HG03095 (cell line): ENCODE results near the gene NPAS3.

Source experiments
- ATAC-seq: cut with Tn5 transposase; IDR thresholded peaks from one replicate; pipeline ENCODE4 v1.9.1; 2021; ENCODE audit warnings: moderate library complexity; ENCODE audit not compliant: unreplicated experiment

Gene NPAS3

DNA sequence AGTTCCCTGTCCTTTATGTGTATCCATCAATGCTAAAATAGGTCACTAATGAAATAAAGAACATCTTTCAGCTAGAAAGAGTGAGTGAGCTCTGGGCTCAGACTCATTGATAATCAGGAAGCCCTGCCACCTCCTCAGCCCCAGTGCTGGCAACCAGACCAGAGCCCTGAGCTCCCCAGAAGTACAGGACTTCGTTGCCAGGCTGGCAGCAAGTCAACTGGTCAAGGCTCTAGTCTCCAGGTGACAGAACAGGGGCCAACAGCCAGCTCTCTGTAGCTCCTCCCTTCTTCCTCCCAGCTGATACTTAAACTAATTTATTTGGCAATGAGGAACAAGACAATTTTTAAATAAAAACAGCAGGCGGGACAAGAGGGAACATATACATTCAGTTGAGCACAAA, 866.9 kb downstream of the NPAS3 start:
- ATAC-seq, result no peak

DNA sequence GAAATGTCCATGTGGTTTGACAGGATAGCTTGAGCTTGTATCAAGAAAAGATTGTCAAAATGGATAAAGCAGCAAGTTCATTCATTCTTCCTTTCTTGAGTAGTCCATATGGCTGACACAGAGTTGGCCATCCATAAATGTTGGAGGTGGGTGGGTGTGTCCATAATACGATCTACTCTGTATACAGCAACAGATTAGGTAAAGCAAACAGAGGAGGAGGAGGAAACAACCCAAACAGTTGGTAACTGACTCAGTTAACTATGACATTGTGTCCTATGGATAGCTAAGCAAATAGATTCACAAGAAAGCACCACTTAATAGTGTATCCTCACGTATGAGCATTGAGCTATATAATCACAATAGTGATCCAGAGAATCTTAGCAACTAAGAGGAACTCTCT, 868.2 kb downstream of the NPAS3 start:
- ATAC-seq, result no peak

DNA sequence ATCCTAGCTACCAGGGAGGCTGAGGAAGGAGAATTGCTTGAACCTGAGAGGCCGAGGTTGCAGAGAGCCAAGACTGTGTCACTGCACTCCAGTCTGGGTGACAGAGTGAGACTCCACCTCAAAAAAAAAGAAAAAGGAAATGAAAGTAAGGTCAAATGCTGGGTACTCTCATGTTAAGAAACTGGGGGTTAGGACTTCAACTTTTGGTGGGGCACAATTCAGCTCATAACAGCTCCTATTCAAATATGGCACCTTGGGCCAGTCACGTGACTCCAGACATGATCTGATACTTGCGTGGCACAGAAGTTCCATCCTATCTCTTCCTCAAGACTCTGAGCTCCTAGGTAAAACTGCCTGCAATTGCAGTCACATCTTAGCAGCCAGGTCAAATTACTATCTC, 869.5 kb downstream of the NPAS3 start:
- ATAC-seq, result no peak

DNA sequence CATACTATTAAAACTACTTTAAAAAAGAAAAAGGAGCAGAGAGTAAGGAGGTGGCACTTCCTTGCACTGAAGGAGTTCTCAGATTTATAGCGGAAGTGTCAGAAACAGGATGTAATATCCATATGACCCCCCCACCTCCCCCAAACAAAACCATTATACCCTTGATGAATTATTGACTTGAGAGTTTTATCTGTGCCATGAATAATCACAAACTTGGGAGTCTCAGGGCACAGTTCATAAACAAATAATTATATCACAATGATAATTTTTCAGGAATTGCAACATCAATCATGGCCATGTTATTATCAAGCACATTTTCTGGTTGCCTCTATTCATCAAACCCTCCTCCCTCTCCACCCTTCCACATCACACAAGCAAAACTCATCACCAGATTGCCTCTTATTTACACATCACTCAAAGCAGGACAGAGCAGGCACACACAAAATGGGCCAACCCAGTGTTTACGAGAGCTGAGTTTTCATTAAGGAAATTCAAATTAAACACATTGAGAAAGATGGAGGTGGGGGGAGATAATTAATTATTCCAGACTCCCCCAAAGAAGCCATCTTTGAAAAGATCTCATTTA, 870.8 kb downstream of the NPAS3 start:
- ATAC-seq, result no peak

DNA sequence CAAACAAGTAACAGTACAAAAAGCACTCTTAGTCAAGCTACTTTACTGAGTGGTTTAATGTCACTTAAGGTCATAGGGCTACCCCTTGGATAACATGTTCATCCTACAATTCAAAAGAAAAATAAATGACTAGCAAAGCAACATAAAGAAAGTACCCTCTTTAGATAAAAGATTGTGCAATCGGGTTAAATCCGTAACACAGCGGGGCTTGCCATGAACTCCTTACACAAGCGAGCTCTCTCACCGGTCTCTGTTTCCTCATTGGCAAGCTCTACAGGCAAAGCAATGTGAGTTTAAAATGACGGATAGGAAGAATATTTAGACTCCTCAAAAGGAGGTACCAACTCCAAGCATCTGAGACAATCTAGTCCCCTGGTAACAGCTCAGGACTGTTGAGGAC, 871.6 kb downstream of the NPAS3 start:
- ATAC-seq, result no peak

DNA sequence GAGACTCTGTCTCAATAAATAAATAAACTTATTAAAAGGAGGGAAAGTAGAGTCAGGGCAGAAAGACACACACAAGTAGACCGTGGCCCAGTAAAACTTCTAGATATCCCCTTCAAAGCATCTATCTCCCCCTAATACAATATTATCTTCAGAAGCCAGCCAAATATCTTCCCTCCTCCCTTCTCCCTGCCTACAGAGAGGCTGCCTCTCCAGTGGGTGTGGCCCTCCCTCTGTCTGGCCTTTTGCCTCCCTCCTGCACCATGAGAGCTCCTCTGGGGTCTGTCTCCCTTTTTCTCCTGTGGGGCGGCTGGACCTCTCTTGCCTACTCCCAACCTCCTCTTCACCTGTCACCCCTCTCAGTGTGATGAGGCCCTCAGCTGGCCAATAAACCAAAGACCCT, 873.0 kb downstream of the NPAS3 start:
- no peak for ATAC-seq

DNA sequence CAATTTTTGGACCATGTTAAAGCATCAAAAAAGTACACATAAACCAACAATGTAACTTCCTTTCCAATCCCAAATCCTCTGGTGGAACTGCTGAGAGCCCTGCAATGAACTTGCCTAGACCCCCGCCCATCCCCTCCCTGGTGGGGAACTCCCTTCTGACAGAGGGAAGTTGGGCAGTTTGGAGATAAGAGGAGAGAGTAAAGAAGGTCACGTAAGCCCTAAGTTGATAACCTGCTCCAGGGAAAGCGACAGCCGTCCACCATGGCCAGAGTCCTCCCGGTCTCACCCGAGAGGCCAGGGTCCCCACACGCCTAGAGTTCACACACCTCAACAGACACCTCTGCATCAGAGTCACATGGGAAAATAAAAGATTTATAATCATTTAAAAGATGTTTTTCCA, 873.5 kb downstream of the NPAS3 start:
- ATAC-seq, result no peak

DNA sequence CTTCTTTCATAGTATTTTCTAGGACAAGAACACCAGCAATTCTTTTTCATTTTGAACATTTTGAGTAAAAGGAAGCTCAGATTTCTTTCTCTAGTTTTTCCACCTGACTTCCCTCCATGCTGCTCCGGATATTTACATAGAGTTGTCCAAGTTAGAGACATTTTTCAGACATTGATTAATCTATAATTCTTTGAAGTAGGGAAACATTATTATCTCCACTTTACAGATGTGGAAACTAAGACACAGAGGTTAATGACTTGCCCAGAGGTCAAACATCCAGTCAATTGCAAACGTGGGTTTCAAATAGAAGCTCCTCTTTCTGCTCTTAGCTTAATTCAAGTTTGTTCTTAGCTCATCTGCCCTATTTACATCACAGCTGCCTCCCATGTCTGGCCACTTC, 873.9 kb downstream of the NPAS3 start:
- ATAC-seq, result no peak

DNA sequence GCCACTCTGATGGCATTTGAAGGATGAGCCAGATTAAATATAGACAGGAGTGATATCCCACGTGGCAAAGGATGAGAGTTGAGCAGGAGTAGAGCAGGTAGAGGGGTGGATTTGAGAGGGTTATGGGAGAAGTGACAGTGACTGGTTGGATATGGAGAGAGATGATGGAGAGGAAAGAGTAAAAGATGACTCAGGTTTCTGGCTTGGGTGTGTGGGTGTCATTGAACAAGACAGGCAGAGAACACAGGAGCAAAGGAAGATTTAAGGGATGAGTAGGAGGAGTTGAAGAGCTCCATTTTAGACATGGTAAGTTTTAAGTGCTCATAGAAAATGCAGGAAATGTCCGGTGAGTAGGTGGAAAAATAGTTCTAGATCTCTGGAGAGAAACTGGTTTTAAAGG, 875.3 kb downstream of the NPAS3 start:
- ATAC-seq, result no peak

DNA sequence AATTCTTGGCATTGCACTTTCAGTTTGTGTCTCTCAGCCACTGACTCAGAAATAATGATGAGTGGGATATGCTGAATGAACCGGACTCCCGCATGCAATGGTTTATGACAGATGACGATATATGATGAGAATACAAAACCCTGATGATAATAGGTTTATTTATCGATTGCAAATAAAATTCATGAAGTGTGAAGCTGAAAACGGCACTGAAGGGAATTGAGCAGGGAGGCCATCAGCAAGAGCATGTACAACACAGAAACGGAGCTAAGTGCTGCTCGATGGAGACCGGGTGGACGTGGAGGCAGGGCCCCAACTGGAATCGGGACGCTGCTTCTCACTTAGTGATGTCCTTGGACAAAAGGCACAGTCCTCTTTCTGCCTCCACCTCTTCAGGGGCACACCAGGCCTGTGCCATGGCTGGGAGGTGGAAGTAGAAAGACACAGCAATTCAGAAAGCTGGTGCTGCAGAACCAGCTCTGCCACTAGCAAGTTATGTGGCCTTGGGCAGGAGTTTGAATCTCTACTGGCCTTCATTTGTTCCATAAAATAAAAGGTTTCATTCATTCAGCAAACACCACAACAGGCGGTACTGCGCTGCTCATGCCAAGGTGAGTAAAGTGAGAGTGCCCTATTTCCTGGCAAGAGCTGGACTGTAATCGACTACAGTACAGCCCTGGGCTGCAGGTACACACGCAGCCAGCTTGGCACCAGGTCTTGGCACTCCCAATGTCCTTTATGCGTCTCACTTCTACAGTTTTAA, 895.2 kb downstream of the NPAS3 start:
- no peak for ATAC-seq

DNA sequence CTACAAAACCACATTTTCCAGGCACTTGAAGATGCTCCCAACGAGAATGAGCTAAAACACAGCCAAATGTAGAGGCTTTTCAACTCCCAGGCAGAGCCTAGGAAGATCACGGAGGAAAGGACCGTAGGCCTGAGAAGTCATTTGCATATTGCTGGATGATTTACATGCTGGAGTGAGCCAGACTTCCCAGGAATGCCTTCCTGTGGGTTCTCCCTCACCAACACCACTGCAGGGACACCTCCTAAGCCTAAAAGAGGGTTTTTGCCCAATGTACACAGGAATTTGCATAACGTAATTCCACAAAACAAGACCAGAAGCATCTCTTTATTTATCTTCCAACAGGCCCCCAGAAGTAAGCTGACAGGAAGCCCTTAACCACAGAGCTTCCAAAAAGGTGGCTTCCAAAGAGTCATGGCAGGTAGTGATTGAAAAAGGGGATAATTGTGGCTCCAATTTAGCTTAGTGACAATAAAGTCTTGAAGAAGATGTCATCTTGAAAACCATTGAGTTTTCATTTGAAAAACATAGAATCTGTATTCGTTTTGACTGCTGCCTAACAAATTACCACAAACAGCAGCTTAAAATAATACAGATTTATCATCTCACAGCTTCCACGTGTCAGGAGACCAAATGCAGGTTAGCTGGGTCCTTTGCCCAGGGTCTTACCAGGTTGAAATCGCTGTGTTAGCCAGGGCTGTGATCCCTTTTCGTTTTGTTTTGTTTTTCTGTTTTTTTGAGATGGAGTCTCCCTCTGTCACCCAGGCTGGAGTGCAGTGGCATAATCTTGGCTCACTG, 896.0 kb downstream of the NPAS3 start:
- ATAC-seq, result no peak

DNA sequence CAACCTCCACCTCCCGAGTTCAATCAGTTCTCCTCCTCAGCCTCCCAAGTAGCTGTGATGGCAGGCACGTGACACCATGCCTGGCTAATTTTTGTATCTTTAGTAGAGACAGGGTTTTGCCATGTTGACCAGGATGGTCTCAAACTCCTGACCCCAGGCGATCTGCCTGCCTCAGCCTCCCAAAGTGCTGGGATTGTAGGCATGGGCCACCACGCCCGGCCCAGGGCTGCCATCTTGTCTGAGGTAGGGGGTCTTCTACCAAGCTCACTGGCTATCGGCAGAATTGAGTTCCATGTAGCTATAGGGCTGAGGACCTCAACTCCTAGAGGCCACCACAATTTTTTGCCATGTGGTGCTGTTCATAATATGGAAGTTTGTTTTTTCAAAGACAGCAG, 896.6 kb downstream of the NPAS3 start:
- no peak for ATAC-seq

DNA sequence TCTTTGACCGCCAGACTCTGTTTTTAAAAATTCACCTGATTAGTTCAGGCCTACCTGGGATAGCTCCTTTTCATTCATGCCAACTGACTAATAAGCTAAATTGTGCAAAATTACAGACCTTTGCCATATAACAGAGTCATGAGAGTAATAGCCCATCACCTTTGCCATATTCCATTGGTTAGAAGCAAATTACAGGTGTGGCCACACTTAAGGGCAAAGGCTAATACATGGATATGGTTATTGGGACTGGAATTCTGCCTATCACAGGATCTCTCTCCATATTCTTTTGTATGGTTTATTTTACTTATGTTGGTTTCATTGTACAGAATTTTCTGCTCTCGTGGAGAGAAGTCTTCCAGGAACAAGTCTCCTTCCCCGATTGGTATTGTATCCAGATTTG, 897.0 kb downstream of the NPAS3 start:
- no peak for ATAC-seq

DNA sequence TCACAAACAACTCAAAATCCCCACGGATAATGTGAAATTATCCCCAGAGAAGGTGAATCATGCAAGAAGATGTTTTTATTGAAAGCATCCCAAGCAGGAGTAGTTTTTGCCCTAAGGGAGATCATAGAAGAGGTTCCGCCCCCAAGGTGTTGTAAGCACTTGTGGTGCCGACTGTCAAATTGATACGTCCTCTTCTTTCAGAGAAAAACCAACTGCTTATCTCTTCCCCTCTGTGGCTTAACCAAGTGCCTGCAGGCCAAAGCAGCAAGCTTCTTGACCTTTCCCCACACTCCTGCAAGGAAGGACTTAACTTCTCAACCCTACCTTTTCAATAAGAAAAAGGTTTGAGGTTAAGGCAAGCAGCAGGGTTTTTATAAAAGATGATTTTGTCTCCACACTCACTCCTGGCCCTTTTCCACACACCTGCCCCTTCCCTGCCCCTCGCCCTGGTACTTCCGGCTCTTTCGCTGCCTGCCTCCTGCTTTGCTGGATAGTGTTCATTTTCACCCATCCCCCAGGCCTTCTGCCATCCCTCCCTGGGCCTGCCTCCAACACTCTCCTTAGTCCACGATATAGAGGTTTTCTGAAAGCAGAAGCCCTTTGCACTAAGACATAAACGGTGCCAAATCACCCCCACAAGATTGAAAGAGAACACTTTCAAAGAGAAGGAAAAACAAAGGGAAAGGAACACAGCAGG, 897.7 kb downstream of the NPAS3 start:
- ATAC-seq, result no peak

DNA sequence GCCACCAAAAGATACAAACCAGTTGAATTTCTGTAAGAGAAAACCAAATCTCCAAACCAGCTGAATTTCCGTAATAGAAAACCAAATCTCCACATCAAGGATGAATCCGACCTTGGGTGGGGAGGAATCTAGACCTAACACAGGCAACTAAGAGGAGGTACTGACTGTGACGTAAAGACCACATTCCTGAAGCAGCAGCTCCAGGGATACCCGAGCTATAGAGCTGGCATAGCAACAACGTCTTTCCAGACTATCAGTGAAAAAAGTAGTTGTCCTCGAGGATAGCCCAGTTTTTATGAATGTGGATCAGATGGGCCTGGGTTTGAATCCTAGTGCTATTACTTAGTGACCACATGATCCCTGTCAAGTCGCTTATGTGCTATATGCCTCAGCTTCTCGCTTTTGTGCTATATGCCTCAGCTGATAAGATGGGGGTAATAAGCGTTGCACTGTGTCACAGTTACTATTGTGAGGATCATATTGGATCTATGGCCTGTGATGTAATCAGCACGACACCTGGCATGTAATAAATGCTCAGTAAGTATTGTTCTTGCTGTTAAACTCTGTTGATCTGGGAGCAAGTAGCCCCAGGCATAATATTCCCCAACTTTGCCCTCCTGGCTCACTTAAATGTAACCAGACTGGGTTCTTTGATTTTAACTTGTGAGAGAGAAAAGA, 898.4 kb downstream of the NPAS3 start:
- no peak for ATAC-seq

DNA sequence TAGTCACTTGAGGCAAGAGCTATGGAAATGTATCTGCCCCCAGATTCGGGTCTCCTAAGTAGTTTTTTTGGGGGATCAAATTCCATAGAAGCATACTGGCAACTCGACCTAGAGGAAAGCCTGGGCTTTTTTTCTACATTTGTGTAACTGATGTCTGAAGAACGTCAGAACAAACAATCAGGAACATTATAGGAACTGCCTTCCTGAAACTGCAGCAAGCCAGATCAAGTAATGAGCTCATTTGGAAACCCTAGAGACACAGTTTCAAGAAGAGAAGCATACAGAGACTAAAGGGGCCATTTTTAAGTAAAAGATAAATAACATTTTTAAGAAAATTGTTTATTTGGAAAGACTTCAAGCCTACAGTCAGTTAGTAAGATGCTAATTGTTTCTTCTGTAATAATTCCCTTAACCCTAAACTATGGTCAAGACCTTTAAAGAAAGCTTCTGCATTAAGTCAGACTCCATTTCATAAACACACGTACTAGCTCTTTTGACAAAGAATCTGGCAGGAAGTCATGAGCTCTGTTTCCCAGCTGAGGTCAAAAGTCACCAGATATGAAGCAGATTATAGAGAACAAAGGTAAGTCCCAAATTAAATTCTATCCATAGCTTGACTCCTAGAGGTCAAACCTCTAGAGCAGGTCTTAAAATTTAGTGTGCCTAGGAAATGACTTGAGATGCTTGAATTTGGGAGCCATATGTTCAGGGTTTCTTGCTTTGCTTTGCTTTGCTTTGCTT, 899.4 kb downstream of the NPAS3 start:
- no peak for ATAC-seq

DNA sequence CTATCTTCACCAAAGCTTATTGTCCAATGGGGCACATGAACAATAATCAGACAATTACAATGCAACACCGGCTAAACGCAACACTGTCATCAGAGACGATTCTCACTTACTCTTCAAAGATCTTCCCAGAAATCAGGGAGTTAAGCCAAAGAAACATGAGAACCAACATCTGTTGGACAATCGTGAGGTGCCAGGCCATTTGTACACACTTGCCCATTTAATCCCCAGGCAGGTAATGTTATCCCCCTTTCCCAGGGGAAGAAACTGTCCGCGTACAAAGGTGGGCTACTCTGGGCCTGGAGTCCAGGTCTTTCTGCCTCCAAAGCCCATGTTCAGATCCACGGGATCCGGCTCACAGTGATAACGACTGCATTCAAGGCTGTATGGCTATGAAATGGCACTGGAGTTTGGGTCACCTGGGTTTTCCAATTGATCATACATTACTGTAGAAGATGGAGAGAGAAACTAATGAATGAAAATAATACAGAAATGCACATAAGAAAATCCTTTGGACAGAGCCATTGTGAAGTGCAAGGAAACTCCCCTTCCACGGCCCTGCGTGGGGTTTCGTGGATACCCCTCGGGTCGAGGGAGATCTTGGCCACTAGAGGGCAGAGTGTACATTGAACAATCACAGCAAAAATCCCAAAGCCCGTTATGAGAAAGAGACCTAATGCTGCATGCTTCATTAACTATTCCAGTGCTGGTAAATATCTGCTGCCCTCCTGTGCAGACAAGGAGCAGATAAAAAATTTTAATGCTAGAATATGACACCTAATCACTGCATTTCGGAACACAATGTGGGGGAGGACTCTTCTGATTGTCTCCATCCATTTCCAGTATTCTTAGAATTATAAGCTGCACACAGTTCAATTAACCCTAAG, 900.8 kb downstream of the NPAS3 start:
- no peak for ATAC-seq

DNA sequence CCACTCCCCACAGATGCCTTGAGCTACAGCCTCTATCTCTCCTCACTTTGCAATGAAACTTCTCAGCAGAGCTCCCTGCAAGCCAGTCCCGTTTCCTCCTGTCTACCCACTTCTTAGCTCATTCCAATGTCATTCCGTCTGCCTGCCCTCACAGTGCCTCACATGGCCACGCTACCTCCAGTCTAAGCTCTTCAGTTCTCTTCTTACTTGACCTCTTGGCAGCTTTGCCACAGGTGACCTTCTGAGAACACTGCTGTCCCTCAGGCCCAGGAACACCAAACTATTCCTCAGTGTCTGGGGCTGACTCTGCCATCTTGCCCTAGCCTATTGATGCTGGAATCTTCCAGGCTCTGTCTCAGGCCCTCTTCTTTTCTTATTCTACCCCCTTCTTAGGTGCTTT, 902.1 kb downstream of the NPAS3 start:
- no peak for ATAC-seq

DNA sequence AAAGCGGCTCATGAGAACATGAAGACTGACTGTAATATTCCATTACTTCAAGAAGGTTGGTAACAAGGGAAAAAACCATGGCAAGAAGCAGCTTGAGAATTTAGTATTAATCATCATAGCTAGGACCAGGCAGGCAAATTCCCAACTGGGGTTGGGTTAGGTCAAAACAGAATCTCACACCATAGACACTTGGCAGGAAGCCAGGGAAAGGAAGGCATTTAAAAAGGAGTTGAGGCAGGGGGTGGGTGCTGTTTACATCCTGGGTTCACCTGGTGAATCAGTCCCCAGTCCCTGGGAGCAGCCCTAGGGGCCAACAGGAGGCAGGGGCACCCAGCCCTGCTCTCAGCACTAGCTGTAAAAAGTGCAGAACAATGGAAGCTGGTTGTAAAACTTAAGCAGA, 903.6 kb downstream of the NPAS3 start:
- no peak for ATAC-seq
